HuH-7 (cell line): ENCODE data around the gene PRDM10.

Experiments used
- DNase-seq: peaks from one replicate; pipeline ENCODE4 v3.0.0; 2011; ENCODE audit warnings: low spot score

The PRDM10 gene

GRCh38 chr11:129946256-129946655, 56.4 kb downstream of the PRDM10 start:
- DNase-seq, result no peak

- DNase-seq, result no peak
These were observed 57.3 kb downstream of the PRDM10 start for GRCh38 chr11:129945373-129945772.

- DNase-seq, result no peak
These were observed 57.9 kb downstream of the PRDM10 start for GRCh38 chr11:129944696-129945095.

GRCh38 chr11:129943036-129943435, 59.6 kb downstream of the PRDM10 start:
- no peak for DNase-seq

GRCh38 chr11:129939510-129939909, 63.1 kb downstream of the PRDM10 start:
- DNase-seq, result no peak

- no peak for DNase-seq
These were observed 63.9 kb downstream of the PRDM10 start for GRCh38 chr11:129938764-129939163.

GRCh38 chr11:129937592-129938238, 64.9 kb downstream of the PRDM10 start:
- DNase-seq, result no peak

- no peak for DNase-seq
These were observed 66.9 kb downstream of the PRDM10 start for GRCh38 chr11:129935723-129936122.

GRCh38 chr11:129933891-129934290, 68.7 kb downstream of the PRDM10 start:
- no peak for DNase-seq

- DNase-seq, result no peak
These were observed 69.4 kb downstream of the PRDM10 start for GRCh38 chr11:129933262-129933661.

- no peak for DNase-seq
These were observed 70.1 kb downstream of the PRDM10 start for GRCh38 chr11:129932381-129933067.

GRCh38 chr11:129930743-129931142, 71.9 kb downstream of the PRDM10 start:
- DNase-seq, result no peak

GRCh38 chr11:129930296-129930695, 72.3 kb downstream of the PRDM10 start:
- DNase-seq, result no peak

GRCh38 chr11:129929721-129930120, 72.9 kb downstream of the PRDM10 start:
- DNase-seq, result no peak

- no peak for DNase-seq
These were observed 73.5 kb downstream of the PRDM10 start for GRCh38 chr11:129928923-129929692.

GRCh38 chr11:129922674-129923073, 80.0 kb downstream of the PRDM10 start:
- no peak for DNase-seq

GRCh38 chr11:129918361-129918760, 84.3 kb downstream of the PRDM10 start:
- no peak for DNase-seq

GRCh38 chr11:129917231-129917630, 85.4 kb downstream of the PRDM10 start:
- no peak for DNase-seq

GRCh38 chr11:129911298-129911697, 91.3 kb downstream of the PRDM10 start:
- no peak for DNase-seq

GRCh38 chr11:129910360-129910759, 92.3 kb downstream of the PRDM10 start:
- no peak for DNase-seq

GRCh38 chr11:129905402-129905801, 97.2 kb downstream of the PRDM10 start:
- no peak for DNase-seq

GRCh38 chr11:129896062-129896461, 106.6 kb downstream of the PRDM10 start:
- peak; percentile 15 for DNase-seq
